ENCODE measurements around the gene DGKG. TPM values are rescaled to one million over a fixed set of nuclear protein-coding genes. Genes with fewer than 3 reads are reported as not detected.

DGKG gene
- total and polyA plus RNA-seq, 2 of the 8 experiments (the other 6 are each of a cell fraction or from before 2014, with no cell fraction given): 0.30 to 0.48 TPM

DNA sequence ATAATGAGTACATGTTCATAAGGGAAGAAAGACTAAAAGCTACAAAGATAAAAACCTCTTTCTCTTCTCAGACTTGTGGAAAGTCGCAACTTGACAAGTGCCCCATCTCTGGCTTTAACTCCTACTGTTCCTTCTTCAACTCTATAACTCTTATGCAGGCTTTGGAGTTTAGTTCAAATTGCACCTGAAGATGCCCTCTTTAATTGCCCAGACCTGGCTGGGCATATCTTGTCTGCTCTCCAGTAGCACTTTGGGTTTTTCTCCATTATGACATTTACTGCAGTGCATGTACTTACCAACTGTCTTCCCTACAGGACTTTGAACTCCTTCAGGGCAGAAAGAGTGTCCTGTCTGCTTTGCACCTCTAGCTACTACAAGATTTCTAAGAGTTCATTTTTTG is 32.4 kb downstream of the DGKG start (continued):
- no peak for TF ChIP-seq GTF2F1 (IDR thresholded peaks at IDR 0.05; ENCODE audit: borderline replicate concordance, low read depth, low read length)
- TF ChIP-seq, protein P1, sequence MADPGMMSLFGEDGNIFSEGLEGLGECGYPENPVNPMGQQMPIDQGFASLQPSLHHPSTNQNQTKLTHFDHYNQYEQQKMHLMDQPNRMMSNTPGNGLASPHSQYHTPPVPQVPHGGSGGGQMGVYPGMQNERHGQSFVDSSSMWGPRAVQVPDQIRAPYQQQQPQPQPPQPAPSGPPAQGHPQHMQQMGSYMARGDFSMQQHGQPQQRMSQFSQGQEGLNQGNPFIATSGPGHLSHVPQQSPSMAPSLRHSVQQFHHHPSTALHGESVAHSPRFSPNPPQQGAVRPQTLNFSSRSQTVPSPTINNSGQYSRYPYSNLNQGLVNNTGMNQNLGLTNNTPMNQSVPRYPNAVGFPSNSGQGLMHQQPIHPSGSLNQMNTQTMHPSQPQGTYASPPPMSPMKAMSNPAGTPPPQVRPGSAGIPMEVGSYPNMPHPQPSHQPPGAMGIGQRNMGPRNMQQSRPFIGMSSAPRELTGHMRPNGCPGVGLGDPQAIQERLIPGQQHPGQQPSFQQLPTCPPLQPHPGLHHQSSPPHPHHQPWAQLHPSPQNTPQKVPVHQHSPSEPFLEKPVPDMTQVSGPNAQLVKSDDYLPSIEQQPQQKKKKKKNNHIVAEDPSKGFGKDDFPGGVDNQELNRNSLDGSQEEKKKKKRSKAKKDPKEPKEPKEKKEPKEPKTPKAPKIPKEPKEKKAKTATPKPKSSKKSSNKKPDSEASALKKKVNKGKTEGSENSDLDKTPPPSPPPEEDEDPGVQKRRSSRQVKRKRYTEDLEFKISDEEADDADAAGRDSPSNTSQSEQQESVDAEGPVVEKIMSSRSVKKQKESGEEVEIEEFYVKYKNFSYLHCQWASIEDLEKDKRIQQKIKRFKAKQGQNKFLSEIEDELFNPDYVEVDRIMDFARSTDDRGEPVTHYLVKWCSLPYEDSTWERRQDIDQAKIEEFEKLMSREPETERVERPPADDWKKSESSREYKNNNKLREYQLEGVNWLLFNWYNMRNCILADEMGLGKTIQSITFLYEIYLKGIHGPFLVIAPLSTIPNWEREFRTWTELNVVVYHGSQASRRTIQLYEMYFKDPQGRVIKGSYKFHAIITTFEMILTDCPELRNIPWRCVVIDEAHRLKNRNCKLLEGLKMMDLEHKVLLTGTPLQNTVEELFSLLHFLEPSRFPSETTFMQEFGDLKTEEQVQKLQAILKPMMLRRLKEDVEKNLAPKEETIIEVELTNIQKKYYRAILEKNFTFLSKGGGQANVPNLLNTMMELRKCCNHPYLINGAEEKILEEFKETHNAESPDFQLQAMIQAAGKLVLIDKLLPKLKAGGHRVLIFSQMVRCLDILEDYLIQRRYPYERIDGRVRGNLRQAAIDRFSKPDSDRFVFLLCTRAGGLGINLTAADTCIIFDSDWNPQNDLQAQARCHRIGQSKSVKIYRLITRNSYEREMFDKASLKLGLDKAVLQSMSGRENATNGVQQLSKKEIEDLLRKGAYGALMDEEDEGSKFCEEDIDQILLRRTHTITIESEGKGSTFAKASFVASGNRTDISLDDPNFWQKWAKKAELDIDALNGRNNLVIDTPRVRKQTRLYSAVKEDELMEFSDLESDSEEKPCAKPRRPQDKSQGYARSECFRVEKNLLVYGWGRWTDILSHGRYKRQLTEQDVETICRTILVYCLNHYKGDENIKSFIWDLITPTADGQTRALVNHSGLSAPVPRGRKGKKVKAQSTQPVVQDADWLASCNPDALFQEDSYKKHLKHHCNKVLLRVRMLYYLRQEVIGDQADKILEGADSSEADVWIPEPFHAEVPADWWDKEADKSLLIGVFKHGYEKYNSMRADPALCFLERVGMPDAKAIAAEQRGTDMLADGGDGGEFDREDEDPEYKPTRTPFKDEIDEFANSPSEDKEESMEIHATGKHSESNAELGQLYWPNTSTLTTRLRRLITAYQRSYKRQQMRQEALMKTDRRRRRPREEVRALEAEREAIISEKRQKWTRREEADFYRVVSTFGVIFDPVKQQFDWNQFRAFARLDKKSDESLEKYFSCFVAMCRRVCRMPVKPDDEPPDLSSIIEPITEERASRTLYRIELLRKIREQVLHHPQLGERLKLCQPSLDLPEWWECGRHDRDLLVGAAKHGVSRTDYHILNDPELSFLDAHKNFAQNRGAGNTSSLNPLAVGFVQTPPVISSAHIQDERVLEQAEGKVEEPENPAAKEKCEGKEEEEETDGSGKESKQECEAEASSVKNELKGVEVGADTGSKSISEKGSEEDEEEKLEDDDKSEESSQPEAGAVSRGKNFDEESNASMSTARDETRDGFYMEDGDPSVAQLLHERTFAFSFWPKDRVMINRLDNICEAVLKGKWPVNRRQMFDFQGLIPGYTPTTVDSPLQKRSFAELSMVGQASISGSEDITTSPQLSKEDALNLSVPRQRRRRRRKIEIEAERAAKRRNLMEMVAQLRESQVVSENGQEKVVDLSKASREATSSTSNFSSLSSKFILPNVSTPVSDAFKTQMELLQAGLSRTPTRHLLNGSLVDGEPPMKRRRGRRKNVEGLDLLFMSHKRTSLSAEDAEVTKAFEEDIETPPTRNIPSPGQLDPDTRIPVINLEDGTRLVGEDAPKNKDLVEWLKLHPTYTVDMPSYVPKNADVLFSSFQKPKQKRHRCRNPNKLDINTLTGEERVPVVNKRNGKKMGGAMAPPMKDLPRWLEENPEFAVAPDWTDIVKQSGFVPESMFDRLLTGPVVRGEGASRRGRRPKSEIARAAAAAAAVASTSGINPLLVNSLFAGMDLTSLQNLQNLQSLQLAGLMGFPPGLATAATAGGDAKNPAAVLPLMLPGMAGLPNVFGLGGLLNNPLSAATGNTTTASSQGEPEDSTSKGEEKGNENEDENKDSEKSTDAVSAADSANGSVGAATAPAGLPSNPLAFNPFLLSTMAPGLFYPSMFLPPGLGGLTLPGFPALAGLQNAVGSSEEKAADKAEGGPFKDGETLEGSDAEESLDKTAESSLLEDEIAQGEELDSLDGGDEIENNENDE (IDR thresholded peaks at IDR 0.05; ENCODE audit: insufficient replicate concordance, low read length): no peak
